ENCODE measurements around the gene PREB. TPM values are rescaled to one million over a fixed set of nuclear protein-coding genes. Genes with fewer than 3 reads are reported as not detected.
A peak's percentile ranks its signal among the peaks of the same experiment; 100 is the strongest.

The PREB gene
- total and polyA plus RNA-seq, 2 of the 13 experiments (the other 11 are each of a cell fraction or from before 2014, with no cell fraction given), result 112 to 192 TPM

DNA sequence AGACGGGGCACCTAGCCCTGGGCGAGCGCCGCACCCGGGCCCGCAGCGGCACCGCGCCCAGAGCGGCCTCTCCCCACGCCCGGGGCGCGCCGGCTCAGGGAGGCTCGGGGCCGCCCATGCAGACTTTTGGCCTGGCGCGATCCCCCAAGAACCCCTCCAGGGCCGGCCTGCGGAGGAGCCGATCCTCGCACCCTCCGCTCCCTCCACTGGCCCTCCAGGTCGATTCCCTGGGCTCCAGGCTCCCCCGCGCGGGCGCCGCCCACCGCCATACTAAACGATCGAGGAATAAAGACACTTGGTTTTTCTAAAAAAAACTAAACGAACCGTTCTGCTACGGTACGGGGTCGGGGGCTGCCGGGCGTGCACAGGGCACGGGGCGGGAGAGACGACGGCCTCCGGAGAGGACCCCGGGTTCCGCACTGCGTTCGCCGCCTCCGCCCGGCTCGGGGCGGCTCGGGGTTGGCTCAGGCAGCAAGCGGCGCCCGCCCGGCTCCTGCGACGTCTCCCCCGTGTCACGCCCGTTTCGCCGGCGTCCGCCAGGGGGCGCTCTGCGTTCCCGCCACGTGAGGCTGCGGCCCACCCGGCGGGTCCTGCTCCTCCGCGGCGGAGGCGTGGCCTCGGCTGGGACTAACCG lies 48.2 kb downstream of the PREB start (continued):
- no peak for TF ChIP-seq ZNF33A (CRISPR knock-in tag; IDR thresholded peaks at IDR 0.05; ENCODE audit: borderline replicate concordance)
- TF ChIP-seq, protein P1, sequence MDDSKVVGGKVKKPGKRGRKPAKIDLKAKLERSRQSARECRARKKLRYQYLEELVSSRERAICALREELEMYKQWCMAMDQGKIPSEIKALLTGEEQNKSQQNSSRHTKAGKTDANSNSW (CRISPR knock-in tag; IDR thresholded peaks at IDR 0.05; ENCODE audit: borderline replicate concordance), result no peak; the same call in 1 of the 2 replicates
- no peak for TF ChIP-seq ZBTB42 (CRISPR knock-in tag; IDR thresholded peaks at IDR 0.05)
- TF ChIP-seq GABPB1 (CRISPR knock-in tag; IDR thresholded peaks at IDR 0.05), result peak; percentile 76
- TF ChIP-seq ADNP (CRISPR knock-in tag; IDR thresholded peaks at IDR 0.05), result no peak
- TF ChIP-seq SNRNP70 (IDR thresholded peaks at IDR 0.05; ENCODE audit: low read depth, low read length), result no peak
- TF ChIP-seq, protein P2, sequence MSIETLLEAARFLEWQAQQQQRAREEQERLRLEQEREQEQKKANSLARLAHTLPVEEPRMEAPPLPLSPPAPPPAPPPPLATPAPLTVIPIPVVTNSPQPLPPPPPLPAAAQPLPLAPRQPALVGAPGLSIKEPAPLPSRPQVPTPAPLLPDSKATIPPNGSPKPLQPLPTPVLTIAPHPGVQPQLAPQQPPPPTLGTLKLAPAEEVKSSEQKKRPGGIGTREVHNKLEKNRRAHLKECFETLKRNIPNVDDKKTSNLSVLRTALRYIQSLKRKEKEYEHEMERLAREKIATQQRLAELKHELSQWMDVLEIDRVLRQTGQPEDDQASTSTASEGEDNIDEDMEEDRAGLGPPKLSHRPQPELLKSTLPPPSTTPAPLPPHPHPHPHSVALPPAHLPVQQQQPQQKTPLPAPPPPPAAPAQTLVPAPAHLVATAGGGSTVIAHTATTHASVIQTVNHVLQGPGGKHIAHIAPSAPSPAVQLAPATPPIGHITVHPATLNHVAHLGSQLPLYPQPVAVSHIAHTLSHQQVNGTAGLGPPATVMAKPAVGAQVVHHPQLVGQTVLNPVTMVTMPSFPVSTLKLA (IDR thresholded peaks at IDR 0.05), result peak; percentile 71
- no peak for TF ChIP-seq CHD2 (IDR thresholded peaks at IDR 0.05; ENCODE audit: low read depth, low read length)
- no peak for TF ChIP-seq ZNF496 (CRISPR knock-in tag; IDR thresholded peaks at IDR 0.05; ENCODE audit: insufficient replicate concordance)
- TF ChIP-seq ZNF792 (CRISPR knock-in tag; IDR thresholded peaks at IDR 0.05), result peak; percentile 92
- 0 out of 2 replicates have a peak, but pooled peaks have one; percentile 83 for TF ChIP-seq ZNF446 (CRISPR knock-in tag; IDR thresholded peaks at IDR 0.05)
- TF ChIP-seq ARNTL (CRISPR knock-in tag; IDR thresholded peaks at IDR 0.05), result peak; percentile 96
- peak in 1 of 2 experiments; percentile 96; a peak in 2 of 4 replicates for TF ChIP-seq KLF16 (CRISPR knock-in tag; IDR thresholded peaks at IDR 0.05)
- no peak for TF ChIP-seq ZNF660 (CRISPR knock-in tag; IDR thresholded peaks at IDR 0.05; ENCODE audit: borderline replicate concordance, low read depth)
- peak; percentile 88 for TF ChIP-seq TGIF2 (CRISPR knock-in tag; IDR thresholded peaks at IDR 0.05)
- TF ChIP-seq TARDBP (CRISPR knock-in tag; IDR thresholded peaks at IDR 0.05), result 0 out of 2 replicates have a peak, but pooled peaks have one; percentile 49
- TF ChIP-seq POGZ (CRISPR knock-in tag; IDR thresholded peaks at IDR 0.05), result no peak
- peak; percentile 74 for TF ChIP-seq ZNF12 (CRISPR knock-in tag; IDR thresholded peaks at IDR 0.05)
- 0 out of 2 replicates have a peak, but pooled peaks have one; percentile 10 for TF ChIP-seq IRX3 (CRISPR knock-in tag; IDR thresholded peaks at IDR 0.05; ENCODE audit: borderline replicate concordance, low read depth)
- no peak for TF ChIP-seq SOX6 (IDR thresholded peaks at IDR 0.05)
- TF ChIP-seq SOX6 (CRISPR knock-in tag; IDR thresholded peaks at IDR 0.05), result no peak
- TF ChIP-seq, protein P3, sequence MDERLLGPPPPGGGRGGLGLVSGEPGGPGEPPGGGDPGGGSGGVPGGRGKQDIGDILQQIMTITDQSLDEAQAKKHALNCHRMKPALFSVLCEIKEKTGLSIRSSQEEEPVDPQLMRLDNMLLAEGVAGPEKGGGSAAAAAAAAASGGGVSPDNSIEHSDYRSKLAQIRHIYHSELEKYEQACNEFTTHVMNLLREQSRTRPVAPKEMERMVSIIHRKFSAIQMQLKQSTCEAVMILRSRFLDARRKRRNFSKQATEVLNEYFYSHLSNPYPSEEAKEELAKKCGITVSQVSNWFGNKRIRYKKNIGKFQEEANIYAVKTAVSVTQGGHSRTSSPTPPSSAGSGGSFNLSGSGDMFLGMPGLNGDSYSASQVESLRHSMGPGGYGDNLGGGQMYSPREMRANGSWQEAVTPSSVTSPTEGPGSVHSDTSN (CRISPR knock-in tag; IDR thresholded peaks at IDR 0.05), result no peak; the same call in 1 of the 2 replicates
- TF ChIP-seq, protein P4, sequence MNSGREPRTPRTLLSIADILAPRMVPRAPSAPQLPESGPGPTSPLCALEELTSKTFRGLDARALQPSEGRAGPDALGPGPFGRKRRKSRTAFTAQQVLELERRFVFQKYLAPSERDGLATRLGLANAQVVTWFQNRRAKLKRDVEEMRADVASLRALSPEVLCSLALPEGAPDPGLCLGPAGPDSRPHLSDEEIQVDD (CRISPR knock-in tag; IDR thresholded peaks at IDR 0.05; ENCODE audit: borderline replicate concordance), result no peak
- TF ChIP-seq ZNF577 (CRISPR knock-in tag; IDR thresholded peaks at IDR 0.05; ENCODE audit: borderline replicate concordance, low read depth), result 0 out of 2 replicates have a peak, but pooled peaks have one; percentile 50

Measured in HepG2 (cell line).